Measurements from ENCODE around the gene NEDD9.

- TF ChIP-seq CTCF (IDR thresholded peaks at IDR 0.05; ENCODE audit: low read depth, low read length) (no peak), POLR2A (IDR thresholded peaks at IDR 0.05; ENCODE audit: extremely low read depth, insufficient read length) (no peak)
These were observed 45.2 kb downstream of the NEDD9 start for GRCh38 chr6:11187301-11187700.

Measured in NB4 (cell line).